ENCODE data around the gene LRIG2.

LRIG2 gene

GRCh38 chr1:113168946-113169345 lies 95.9 kb downstream of the LRIG2 start:
- H3K27ac ChIP-seq (ENCODE audit: low read depth, low read length) = no peak overlapping the region
- no peak for TF ChIP-seq EZH2phosphoT487 (conservative IDR thresholded peaks at IDR 0.05; ENCODE audit: low read length)
- no peak for TF ChIP-seq CTCF (IDR thresholded peaks at IDR 0.05; ENCODE audit: insufficient read depth, low read length, poor library complexity, severe bottlenecking)
- no peaks in the 10 kb centered on the region for H3K9me2 ChIP-seq (replicated peaks; ENCODE audit: insufficient read depth, low read length)
- no peak overlapping the region for H2AFZ ChIP-seq (ENCODE audit: low read depth, low read length, severe bottlenecking)
- no peaks in the 10 kb centered on the region for H4K20me1 ChIP-seq (ENCODE audit: low read depth, low read length)
- H3F3A ChIP-seq (ENCODE audit: insufficient read depth) = no peaks in the 10 kb centered on the region
- H3K79me2 ChIP-seq (ENCODE audit: insufficient read depth, low read length) = no peaks in the 10 kb centered on the region
- H3K9ac ChIP-seq (ENCODE audit: low read length) = no peak overlapping the region
- H3K9me3 ChIP-seq (ENCODE audit: insufficient read depth, low read length) = no peaks in the 10 kb centered on the region
- no peak overlapping the region for H3K4me2 ChIP-seq (ENCODE audit: low read depth, low read length, poor library complexity, severe bottlenecking)
- H3K4me3 ChIP-seq (ENCODE audit: insufficient read depth, low read length, poor library complexity, severe bottlenecking) = no peak overlapping the region
- H3K27me3 ChIP-seq (ENCODE audit: low read length) = no peaks in the 10 kb centered on the region
- H3K36me3 ChIP-seq (ENCODE audit: low read length) = no peaks in the 10 kb centered on the region

GRCh38 chr1:113169591-113169990 lies 96.6 kb downstream of the LRIG2 start:
- Histone ChIP-seq H3K9ac (ENCODE audit: low read length) (no peak overlapping the region), H3K4me2 (ENCODE audit: low read depth, low read length, poor library complexity, severe bottlenecking) (no peak overlapping the region), H3K27ac (ENCODE audit: low read depth, low read length) (no peak overlapping the region), H3K9me2 (replicated peaks; ENCODE audit: insufficient read depth, low read length) (no peaks in the 10 kb centered on the region), H3F3A (ENCODE audit: insufficient read depth) (no peaks in the 10 kb centered on the region), H3K9me3 (ENCODE audit: insufficient read depth, low read length) (no peaks in the 10 kb centered on the region), H3K79me2 (ENCODE audit: insufficient read depth, low read length) (no peaks in the 10 kb centered on the region), H3K36me3 (ENCODE audit: low read length) (no peaks in the 10 kb centered on the region), H4K20me1 (ENCODE audit: low read depth, low read length) (no peaks in the 10 kb centered on the region), H3K4me3 (ENCODE audit: insufficient read depth, low read length, poor library complexity, severe bottlenecking) (no peak overlapping the region), H3K27me3 (ENCODE audit: low read length) (no peaks in the 10 kb centered on the region), H2AFZ (ENCODE audit: low read depth, low read length, severe bottlenecking) (no peak overlapping the region)
- TF ChIP-seq EZH2phosphoT487 (conservative IDR thresholded peaks at IDR 0.05; ENCODE audit: low read length) (no peak), CTCF (IDR thresholded peaks at IDR 0.05; ENCODE audit: insufficient read depth, low read length, poor library complexity, severe bottlenecking) (no peak)

GRCh38 chr1:113170519-113170918 lies 97.5 kb downstream of the LRIG2 start:
- H3F3A ChIP-seq (ENCODE audit: insufficient read depth) = no peaks in the 10 kb centered on the region
- no peaks in the 10 kb centered on the region for H3K27me3 ChIP-seq (ENCODE audit: low read length)
- H3K36me3 ChIP-seq (ENCODE audit: low read length) = no peaks in the 10 kb centered on the region
- H4K20me1 ChIP-seq (ENCODE audit: low read depth, low read length) = no peaks in the 10 kb centered on the region
- H3K9me2 ChIP-seq (replicated peaks; ENCODE audit: insufficient read depth, low read length) = no peaks in the 10 kb centered on the region
- no peak overlapping the region for H3K4me2 ChIP-seq (ENCODE audit: low read depth, low read length, poor library complexity, severe bottlenecking)
- H2AFZ ChIP-seq (ENCODE audit: low read depth, low read length, severe bottlenecking) = no peak overlapping the region
- no peak overlapping the region for H3K27ac ChIP-seq (ENCODE audit: low read depth, low read length)
- H3K4me3 ChIP-seq (ENCODE audit: insufficient read depth, low read length, poor library complexity, severe bottlenecking) = no peak overlapping the region
- H3K9ac ChIP-seq (ENCODE audit: low read length) = no peak overlapping the region
- H3K9me3 ChIP-seq (ENCODE audit: insufficient read depth, low read length) = no peaks in the 10 kb centered on the region
- H3K79me2 ChIP-seq (ENCODE audit: insufficient read depth, low read length) = no peaks in the 10 kb centered on the region
- TF ChIP-seq CTCF (IDR thresholded peaks at IDR 0.05; ENCODE audit: insufficient read depth, low read length, poor library complexity, severe bottlenecking) (no peak), EZH2phosphoT487 (conservative IDR thresholded peaks at IDR 0.05; ENCODE audit: low read length) (no peak)
